ENCODE results near the gene CPNE4.
"Not testable (repeated sequence)": the region's sequence is repeated elsewhere in the genome, so short reads cannot be mapped to it uniquely, and the experiment has no call there.

Gene CPNE4

DNA sequence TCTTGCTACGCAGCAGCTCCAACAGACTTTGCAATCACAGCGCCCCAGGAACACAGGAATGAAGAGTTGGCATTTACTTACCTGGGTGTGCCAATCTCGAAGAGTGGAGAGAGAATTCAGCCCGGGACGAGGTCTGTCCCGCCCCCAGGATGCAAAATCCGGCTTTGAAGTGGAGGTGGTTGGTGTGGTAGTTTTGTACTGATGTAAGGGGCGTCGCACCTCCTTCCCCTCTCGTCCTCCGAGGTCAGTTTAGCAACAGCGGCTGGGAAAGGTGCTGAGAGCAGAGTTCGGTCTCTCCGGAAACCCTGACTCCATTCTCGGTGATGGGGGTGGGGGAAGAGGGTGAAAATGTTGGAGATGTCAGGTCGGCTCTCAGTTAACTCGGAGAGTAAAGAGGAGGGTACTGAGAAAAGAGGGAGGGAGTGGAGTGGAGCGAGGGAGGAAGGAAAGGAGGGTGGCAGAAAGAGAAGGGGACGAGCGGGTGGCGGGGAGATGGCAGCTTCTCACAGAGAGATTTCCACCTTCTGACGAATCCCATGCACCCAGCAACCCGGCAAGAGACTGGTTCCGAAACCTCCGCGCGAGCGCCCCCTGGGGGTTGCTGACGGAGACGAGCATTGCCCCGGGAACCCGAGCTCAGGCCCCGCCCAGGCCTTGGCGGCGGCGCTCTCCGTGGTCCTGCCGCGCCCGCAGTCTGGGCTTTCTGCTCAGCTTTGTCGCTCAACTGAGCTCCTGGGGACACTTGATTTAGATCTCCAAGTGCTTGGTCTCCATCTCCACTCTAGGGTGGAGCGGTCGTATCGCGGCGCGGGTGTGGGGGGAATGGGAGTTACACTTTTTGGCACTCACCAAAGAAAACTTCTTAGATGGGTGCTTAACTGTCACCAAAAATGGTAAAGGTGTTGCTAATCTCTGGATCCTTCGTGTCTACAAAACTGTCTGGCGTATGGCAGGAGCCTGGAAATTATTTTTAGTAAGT is at the start of gene CPNE4:
CPNE4 (minus strand) TSS at position 529 of the 979 bp plus-strand sequence.
- TF ChIP-seq POLR2A (IDR thresholded peaks at IDR 0.05; ENCODE audit: low read length) (no peak), GATA1 (IDR thresholded peaks at IDR 0.05; ENCODE audit: low read depth, low read length) (no peak)
- peak; percentile 84 to 89 for DNase-seq

DNA sequence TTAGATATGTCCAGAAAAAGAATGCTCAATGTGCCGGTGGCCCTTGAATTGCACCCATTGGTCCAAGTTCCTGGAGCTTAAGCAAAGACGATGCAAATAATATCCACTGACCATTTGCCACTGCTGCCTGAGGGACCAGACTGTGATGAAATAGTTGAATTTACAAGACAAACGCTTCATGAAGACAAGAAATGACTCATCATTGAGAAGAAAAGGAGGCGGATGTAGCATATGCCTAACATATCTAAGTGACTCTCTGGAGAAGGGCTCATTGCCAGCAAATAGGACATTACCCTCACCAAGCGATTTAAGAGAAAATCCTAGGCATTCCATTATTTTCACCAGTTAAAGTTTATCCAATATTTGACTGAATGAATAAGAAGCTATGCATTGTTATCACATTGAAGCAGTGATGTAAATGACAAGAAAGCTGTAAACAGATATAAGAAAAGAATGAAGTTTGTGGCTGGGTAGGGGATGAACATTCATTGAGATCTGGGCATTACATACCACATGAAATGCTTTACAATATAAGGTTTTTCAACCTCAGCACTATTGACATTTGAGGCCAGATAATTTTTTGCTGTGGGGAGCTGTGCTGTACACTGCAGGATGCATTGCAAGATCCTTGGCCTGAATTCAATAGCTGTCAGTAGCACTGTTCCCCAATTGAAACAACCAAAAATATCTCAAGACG is 48.9 kb upstream of the CPNE4 start:
- DNase-seq, result no peak

DNA sequence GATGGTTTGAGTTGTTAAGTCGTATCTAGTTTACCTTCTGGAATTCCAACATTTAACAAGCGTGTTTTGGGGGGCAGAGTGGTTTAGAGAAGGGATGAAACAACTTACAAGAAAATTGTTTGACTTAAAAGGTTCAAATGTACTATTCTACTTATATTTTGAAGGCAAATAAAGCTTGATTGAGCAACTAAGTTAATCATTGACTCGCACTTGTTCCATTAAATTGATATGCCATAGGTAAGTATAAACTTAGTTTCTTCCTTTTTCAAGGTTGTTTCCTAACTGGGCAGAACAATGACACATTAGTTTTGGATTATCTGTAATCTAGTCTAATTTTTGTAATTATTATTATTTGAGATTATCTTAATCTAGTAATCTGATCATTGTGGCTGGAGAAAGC is 48.3 kb upstream of the CPNE4 start:
- TF ChIP-seq GATA1 (IDR thresholded peaks at IDR 0.05; ENCODE audit: low read depth, low read length), result no peak
- no peak for TF ChIP-seq POLR2A (IDR thresholded peaks at IDR 0.05; ENCODE audit: low read length)

More for the DNA sequence above, 48.9 kb upstream of the CPNE4 start:
- TF ChIP-seq GATA1 (IDR thresholded peaks at IDR 0.05; ENCODE audit: low read depth, low read length) (no peak), POLR2A (IDR thresholded peaks at IDR 0.05; ENCODE audit: low read length) (no peak)

DNA sequence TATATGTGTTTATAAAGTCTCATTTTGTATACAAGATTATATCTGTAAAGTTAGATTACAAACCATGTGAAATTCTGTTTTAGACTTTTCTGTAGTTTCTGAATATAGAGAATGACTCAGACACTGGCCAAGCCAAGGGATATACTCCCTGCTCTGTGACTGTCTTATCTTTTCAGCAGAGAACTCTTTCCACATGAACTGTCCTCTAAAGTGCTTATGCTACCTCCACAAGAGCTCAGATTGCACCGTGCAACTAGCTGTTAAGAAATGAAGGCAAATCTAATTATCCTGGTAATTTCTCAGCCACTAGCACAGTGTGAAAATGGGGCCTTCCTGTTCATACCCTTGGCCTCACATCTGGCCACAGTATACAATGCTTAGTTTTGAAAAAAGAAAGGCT is 44.3 kb upstream of the CPNE4 start:
- TF ChIP-seq POLR2A (IDR thresholded peaks at IDR 0.05; ENCODE audit: low read length) (no peak), GATA1 (IDR thresholded peaks at IDR 0.05; ENCODE audit: low read depth, low read length) (no peak)
- no peak for DNase-seq

More for the DNA sequence above, 48.3 kb upstream of the CPNE4 start:
- no peak for DNase-seq

DNA sequence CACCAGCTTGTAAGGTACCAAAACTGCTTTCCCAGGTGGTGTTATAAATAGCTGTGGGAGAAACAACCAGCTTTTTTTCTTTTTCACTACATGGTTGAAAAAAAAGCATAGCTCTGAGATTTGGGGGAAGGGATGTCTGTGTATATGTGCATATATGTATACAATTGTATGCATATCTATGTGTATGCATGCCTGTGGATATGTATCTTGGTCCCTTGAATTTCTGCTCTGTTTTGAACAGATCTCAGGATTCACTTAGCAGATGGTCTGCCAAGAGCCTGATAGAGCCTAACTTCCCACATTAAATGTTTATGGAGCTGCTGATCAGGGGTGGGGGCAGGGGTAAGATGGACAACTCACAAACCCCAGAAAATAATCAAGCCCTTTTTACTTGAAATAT is 39.0 kb upstream of the CPNE4 start:
- no peak for TF ChIP-seq GATA1 (IDR thresholded peaks at IDR 0.05; ENCODE audit: low read depth, low read length)
- no peak for TF ChIP-seq POLR2A (IDR thresholded peaks at IDR 0.05; ENCODE audit: low read length)
- DNase-seq, result no peak

DNA sequence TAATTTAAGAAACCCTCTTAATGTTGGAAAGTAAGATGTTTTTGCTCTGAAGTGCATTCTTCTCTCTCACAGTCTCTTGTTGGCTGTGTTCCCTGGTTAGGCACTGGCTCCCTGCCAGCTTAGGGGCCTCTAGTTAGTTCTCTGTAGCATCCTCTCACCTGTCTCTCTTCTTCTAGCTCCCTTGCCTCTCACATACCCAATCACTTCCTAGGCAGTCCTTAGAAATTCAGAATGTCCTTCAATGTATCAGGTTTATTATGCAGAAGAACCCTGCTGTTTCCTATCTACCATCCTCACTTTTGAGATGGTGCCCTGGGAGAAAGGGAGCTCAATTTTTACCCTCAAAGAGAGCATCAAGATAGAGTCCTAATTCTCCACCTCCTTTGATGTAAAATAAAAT is 36.2 kb upstream of the CPNE4 start:
- TF ChIP-seq GATA1 (IDR thresholded peaks at IDR 0.05; ENCODE audit: low read depth, low read length) (no peak), POLR2A (IDR thresholded peaks at IDR 0.05; ENCODE audit: low read length) (no peak)
- DNase-seq, result no peak

DNA sequence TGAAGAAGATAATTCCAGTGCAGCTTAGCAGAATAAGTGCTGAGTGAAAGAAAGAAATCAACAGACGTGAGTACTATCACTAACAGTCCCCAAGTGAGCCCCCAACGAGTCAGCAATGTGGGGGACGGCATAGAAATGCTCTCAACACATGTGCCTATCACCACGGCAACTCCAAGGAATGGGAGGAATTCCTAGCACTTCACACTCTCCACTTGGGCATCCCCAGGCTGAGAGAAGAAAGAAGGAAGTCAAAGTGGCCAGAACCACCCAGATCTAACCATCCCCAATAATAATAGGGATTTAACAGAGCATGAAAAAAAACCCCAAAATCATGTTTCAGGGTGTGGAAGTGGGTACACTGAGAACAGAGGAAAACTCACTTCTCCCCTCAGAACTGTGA is 29.3 kb upstream of the CPNE4 start:
- DNase-seq, result no peak
- TF ChIP-seq GATA1 (IDR thresholded peaks at IDR 0.05; ENCODE audit: low read depth, low read length), result no peak
- no peak for TF ChIP-seq POLR2A (IDR thresholded peaks at IDR 0.05; ENCODE audit: low read length)

DNA sequence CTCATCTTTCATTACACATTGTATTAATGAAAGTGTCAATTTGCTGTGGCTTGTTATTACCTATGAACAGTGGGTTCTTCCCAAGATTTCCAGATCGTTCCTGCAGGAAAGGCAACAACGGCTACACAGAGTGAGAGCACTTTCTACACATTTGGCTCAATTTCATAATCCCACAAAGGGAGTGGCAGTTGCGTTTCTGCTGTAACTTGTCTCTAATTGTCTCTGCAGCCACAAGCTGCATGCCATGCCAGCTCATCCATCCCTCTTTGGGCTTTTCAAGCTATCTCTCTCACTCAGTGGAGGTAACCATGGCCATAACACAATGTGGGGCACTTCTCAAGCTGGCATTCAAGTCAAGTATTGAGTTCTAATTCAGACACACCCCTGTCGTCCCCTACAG is 27.7 kb upstream of the CPNE4 start:
- no peak for TF ChIP-seq GATA1 (IDR thresholded peaks at IDR 0.05; ENCODE audit: low read depth, low read length)
- TF ChIP-seq POLR2A (IDR thresholded peaks at IDR 0.05; ENCODE audit: low read length), result no peak
- DNase-seq, result no peak

DNA sequence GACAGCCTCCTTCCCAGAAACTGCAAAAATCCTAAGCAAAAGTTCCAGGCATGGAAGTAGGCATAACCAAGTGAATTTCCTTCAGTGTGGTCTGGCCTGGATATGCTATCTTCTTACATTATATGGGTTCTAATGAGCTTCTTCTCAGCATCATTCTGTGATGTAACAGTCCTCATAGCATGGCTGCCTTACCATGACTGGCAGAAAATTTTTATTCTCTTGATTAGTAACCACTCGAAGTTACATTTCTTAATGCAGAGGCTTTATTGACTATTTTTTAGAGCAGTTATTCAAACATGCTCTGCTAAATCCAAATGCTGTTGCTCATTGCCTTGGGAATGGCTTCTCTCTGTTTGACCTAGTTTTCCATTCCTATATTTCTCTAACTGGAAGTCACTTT is 21.1 kb upstream of the CPNE4 start:
- TF ChIP-seq POLR2A (IDR thresholded peaks at IDR 0.05; ENCODE audit: low read length) (no peak), GATA1 (IDR thresholded peaks at IDR 0.05; ENCODE audit: low read depth, low read length) (no peak)
- no peak for DNase-seq

DNA sequence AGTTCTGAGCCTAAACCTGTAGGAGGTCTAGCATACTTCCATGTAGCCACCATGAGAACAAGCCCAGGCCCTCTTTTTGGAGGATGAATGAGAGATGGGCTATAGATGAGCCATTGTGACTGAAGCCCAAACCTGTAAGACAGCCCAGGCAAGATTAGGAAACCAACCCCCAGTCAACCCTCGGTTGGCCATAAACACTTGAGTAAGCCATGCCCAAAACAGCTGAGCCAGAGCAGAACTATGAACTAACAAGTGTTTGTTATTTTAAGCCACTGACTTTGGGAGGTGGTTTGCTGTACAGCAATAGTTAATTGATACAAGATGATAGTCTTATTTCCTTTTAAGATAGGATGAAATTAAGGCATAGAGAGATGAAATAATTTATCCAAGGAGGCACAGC is 12.4 kb upstream of the CPNE4 start:
- no peak for DNase-seq
- TF ChIP-seq GATA1 (IDR thresholded peaks at IDR 0.05; ENCODE audit: low read depth, low read length) (no peak), POLR2A (IDR thresholded peaks at IDR 0.05; ENCODE audit: low read length) (no peak)

DNA sequence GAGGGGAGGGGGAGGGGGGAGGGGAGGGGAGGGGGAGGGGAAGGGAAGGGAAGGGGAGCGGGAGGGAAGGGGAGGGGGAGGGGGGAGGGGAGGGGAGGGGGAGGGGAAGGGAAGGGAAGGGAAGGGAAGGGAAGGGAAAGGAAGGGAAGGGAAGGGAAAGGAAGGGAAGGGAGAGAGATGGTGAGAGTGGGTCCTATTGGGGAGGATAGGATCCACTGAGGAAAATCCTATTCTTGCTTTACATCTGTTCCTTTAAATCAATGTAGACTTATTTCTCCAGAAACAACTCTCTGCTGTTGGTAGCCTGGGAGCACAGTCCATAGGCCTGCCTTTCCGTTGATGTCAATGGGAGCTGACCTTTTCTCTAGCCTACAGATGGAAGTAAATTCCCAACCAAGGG is 10.1 kb upstream of the CPNE4 start:
- not testable (repeated sequence) for DNase-seq

DNA sequence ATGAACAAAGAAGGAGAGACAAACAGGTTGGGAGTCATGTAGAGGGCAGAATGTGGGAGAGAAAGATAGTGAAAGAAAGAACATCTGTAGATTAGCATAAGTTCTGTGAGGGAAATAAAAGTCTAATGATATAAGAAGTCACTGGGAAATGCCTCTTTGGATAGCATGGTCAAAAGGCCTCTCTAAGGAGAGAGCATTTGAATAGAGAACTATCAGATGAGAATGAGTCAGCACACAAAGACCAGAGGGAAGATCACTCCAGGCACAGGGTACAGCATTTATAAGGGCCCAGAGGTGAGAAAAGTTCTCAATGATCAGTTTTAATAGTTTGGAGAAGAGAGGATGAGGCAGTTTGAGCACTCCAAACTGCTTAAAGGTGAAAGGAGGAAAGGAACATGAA is 7.9 kb upstream of the CPNE4 start:
- TF ChIP-seq GATA1 (IDR thresholded peaks at IDR 0.05; ENCODE audit: low read depth, low read length) (no peak), POLR2A (IDR thresholded peaks at IDR 0.05; ENCODE audit: low read length) (no peak)

DNA sequence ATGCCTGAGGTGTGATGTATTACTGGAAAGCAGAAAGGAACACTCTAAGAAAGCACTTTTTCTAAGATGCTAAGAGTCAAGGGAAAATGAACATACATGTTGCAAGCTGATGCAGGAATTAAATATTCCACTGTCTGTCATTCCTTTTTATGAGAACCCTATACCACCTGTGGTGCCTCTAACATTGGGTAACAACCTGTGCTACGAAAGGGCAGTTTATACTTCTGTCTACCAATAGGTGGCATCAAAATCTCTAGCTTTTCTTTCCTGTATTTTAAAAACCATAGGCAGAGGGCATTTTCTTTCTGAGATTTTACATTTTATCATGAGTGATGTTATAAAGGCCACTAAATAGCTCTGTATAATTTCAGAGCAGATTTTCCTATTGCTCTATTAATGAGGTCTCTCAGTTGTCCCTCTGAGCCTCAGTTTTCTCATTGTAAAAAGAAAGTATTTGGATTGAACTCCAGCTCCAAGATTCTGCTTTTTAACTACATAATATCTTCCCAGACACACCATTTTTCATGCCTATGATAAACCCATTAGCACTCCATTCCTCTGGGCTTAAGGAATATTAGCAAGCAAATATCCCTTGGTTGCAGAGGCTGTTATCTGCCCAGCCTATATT is 3.5 kb upstream of the CPNE4 start:
- no peak for TF ChIP-seq GATA1 (IDR thresholded peaks at IDR 0.05; ENCODE audit: low read depth, low read length)
- no peak for TF ChIP-seq POLR2A (IDR thresholded peaks at IDR 0.05; ENCODE audit: low read length)
- DNase-seq, result no peak

More for the DNA sequence above, 7.9 kb upstream of the CPNE4 start:
- no peak for DNase-seq

DNA sequence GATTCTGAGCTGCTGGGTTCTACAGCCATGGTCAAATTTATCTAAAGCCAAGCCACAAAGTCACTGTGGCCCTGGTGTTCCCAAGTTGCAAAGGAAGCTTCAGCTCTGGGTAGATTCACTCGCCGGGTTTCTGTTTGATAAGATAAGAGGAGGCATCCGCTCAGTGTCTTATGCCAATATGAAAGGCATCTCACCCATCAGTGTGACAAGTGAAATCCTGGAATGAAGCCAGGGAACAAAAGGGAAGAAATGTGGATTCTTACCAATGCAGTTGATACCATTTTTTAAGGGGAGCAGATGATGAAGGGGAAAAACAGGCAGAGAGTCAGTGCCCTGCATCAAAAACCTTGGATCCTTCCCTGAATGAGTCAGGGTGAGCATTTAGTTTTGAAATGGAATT is 2.8 kb upstream of the CPNE4 start:
- TF ChIP-seq POLR2A (IDR thresholded peaks at IDR 0.05; ENCODE audit: low read length) (no peak), GATA1 (IDR thresholded peaks at IDR 0.05; ENCODE audit: low read depth, low read length) (no peak)
- DNase-seq, result no peak

Measured in erythroblast (primary cell).